HFFc6 (cell line): ENCODE results near the gene JAZF1. TPM values are rescaled to one million over a fixed set of nuclear protein-coding genes. Genes with fewer than 3 reads are reported as not detected.

ENCODE experiments used
- DNase-seq: peaks from one replicate; pipeline ENCODE4 v3.0.0-alpha.2; 2018
- H3K27ac Mint-ChIP-seq: 2 replicates; pipeline ENCODE4 v1.8.0; 2020; ENCODE audit warnings: mild to moderate bottlenecking, mixed read lengths
- H3K27me3 Mint-ChIP-seq: 2 replicates; pipeline ENCODE4 v1.8.0; 2021; ENCODE audit warnings: mild to moderate bottlenecking, moderate library complexity, mixed read lengths; ENCODE audit not compliant: insufficient read depth
- H3K36me3 Mint-ChIP-seq: 2 replicates; pipeline ENCODE4 v1.8.0; 2021; ENCODE audit warnings: low read depth, mixed read lengths
- H3K4me1 Mint-ChIP-seq: 2 replicates; pipeline ENCODE4 v1.8.0; 2020; ENCODE audit warnings: low read depth, mixed read lengths
- H3K4me3 Mint-ChIP-seq: 2 replicates; pipeline ENCODE4 v1.8.0; 2020; ENCODE audit warnings: mild to moderate bottlenecking, moderate library complexity, mixed read lengths
- H3K9me3 Mint-ChIP-seq: 2 replicates; pipeline ENCODE4 v1.8.0; 2020; ENCODE audit warnings: mild to moderate bottlenecking, mixed read lengths
- total RNA-seq, 6 experiments: library from RNA; stranded (reverse); fragmentation: NEBNext Ultra II Directional; extraction: Animal tissue kit (Norgen Biotek cat#: 25700); gene quantifications; 2 replicates in 1 of 6; 3 replicates in 5 of 6; pipeline ENCODE4 v1.2.3, GENCODE V29; 2021
- TF ChIP-seq, protein P1 (sequence below): fragments of 200-600 bp; sonication (generic); IDR thresholded peaks from 2 replicates; pipeline ENCODE4 v1.5.0; 2021; ENCODE audit warnings: antibody characterized with exemption, mild to moderate bottlenecking

JAZF1 gene
- total RNA-seq, 6 experiments from 2014 or later, result 17.5 to 26.3 (median 21.4) TPM

DNA sequence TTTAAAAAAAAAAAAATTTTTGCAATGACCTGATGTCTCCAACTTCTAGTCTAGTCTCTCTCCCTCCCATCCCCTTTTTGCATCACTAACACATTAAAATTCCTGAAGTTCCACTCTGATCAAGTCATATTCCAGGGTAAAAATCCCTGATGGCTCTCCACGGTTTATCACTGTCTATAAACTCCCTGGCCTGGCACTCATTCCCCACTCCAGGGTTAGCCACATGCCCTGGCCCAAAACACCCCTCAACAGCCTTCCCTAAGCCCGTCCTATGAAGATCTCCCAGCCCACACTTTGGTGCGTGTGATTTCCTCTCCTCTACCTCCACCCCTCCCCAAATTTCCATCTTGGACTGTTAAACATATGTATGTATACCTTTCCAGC lies 125.4 kb downstream of the JAZF1 start:
- Mint-ChIP-seq H3K4me3 (peak overlapping the region; percentile 6; the same call in 1 of the 2 replicates), H3K9me3 (no peaks in the 10 kb centered on the region), H3K27me3 (peaks cover 1% of the 10 kb centered on the region), H3K27ac (peak overlapping the region; percentile 64), H3K4me1 (peaks cover 62% of the 10 kb centered on the region), H3K36me3 (peaks cover 5% of the 10 kb centered on the region; the same call in 1 of the 2 replicates)
- DNase-seq, result no peak
- TF ChIP-seq, protein P1, sequence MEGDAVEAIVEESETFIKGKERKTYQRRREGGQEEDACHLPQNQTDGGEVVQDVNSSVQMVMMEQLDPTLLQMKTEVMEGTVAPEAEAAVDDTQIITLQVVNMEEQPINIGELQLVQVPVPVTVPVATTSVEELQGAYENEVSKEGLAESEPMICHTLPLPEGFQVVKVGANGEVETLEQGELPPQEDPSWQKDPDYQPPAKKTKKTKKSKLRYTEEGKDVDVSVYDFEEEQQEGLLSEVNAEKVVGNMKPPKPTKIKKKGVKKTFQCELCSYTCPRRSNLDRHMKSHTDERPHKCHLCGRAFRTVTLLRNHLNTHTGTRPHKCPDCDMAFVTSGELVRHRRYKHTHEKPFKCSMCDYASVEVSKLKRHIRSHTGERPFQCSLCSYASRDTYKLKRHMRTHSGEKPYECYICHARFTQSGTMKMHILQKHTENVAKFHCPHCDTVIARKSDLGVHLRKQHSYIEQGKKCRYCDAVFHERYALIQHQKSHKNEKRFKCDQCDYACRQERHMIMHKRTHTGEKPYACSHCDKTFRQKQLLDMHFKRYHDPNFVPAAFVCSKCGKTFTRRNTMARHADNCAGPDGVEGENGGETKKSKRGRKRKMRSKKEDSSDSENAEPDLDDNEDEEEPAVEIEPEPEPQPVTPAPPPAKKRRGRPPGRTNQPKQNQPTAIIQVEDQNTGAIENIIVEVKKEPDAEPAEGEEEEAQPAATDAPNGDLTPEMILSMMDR, result no peak

DNA sequence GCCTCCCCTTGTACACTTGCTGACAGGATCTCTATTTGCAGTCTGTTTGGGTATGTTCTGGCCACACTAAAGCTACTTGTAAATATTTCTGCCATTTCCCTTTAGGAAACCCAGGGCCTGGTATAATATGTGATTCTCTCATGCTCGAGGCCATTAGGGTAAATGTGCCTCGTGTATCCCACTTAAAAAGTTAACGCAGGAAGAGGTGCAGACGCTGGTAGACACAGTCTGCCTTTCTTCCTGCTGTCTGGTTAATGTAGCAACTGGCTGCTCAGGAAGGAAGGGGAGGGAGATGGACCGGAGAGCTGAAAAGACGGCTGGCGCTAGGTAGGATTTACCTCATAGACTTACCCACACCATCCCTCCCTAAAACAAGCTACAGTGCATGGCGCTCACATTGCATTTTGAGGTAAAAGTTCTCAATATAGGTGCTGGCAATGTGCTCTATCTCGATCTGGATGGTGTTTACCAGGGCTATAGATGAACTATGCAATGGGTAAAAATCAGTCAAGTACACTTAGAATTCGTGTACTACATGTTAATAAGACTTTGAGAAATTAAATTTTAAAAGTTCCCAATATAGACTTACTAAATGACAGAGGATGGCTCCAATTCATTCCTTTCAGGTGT lies 125.9 kb downstream of the JAZF1 start:
- Mint-ChIP-seq H3K4me1 (peaks cover 59% of the 10 kb centered on the region), H3K9me3 (no peaks in the 10 kb centered on the region), H3K36me3 (peaks cover 4% of the 10 kb centered on the region; the same call in 1 of the 2 replicates), H3K27me3 (peaks cover 1% of the 10 kb centered on the region), H3K4me3 (peak overlapping the region; percentile 6; the same call in 1 of the 2 replicates), H3K27ac (peak overlapping the region; percentile 64; the same call in 1 of the 2 replicates)
- no peak for DNase-seq
- TF ChIP-seq, protein P1, result no peak

DNA sequence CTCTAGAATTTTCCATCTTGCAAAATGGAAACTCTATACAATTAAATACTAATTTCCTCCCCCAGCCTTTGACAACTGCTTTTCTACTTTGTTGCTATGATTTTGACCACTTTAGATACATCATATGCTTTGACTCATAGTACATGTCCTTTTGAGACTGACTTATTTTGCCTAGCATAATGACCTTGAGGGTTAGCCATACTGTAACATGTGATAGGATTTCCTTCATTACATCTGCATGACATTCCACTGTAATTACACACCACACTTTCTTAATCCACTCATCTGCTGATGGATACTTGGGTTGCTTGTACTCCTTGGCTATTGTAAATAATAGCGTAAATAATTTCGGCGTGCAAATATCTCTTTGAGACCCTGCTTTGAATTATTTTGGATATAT lies 127.7 kb downstream of the JAZF1 start:
- Mint-ChIP-seq H3K4me3 (no peak overlapping the region), H3K4me1 (peaks cover 56% of the 10 kb centered on the region), H3K36me3 (no peaks in the 10 kb centered on the region; the same call in 1 of the 2 replicates), H3K27me3 (no peaks in the 10 kb centered on the region; the same call in 1 of the 2 replicates), H3K27ac (peak overlapping the region; percentile 9), H3K9me3 (no peaks in the 10 kb centered on the region)
- TF ChIP-seq, protein P1, result no peak
- peak; percentile 48 for DNase-seq

DNA sequence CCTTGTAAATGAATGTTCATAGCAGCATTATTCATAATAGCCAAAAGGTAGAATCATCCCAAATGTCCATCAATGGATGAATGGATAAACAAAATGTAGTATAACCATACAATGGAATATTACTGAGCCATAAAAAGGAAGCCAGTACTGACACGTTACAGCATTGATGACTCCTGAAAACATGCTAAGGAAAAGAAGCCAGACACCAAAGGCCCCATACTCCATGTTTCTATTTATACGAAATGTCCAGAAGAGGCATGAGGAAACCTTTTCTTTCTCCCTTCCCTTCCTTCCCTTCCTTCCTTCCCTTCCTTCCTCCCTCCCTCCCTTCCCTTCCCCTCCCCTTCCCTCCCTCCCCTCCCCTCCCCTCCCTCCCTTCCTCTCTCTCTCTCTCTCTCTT lies 131.9 kb downstream of the JAZF1 start:
- Mint-ChIP-seq H3K27me3 (no peaks in the 10 kb centered on the region; the same call in 1 of the 2 replicates), H3K36me3 (peaks cover 7% of the 10 kb centered on the region; the same call in 1 of the 2 replicates), H3K9me3 (no peaks in the 10 kb centered on the region), H3K4me3 (no peak overlapping the region), H3K4me1 (peaks cover 40% of the 10 kb centered on the region), H3K27ac (no peak overlapping the region)
- DNase-seq, result no peak
- TF ChIP-seq, protein P1, result no peak

DNA sequence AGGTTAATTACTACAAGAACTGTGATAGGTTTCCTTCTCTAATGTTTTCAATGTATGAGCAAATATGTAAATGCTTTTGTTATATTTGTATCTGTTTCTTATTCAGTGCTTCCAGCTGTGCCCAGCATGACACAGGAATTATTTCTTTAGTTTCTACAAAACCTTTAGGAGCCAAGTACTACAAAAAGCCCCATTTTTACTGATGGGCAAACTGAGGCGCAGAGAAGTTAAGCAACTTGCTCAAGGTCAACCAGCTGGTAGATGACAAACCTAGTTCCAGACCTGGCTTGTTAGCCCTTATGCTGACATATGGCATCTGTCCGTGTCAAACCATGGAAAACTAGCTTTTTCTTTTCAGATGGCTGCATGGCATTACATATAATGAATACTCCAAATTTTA lies 134.6 kb downstream of the JAZF1 start:
- Mint-ChIP-seq H3K27ac (no peak overlapping the region), H3K4me1 (peaks cover 43% of the 10 kb centered on the region), H3K9me3 (no peaks in the 10 kb centered on the region), H3K4me3 (no peak overlapping the region), H3K36me3 (peaks cover 12% of the 10 kb centered on the region; the same call in 1 of the 2 replicates), H3K27me3 (no peaks in the 10 kb centered on the region; the same call in 1 of the 2 replicates)
- DNase-seq, result no peak
- TF ChIP-seq, protein P1, result no peak
